Keratinocyte (primary cell): ENCODE data around the gene CXCL8.

Source experiments
- EZH2 ChIP-seq: IDR thresholded peaks from one replicate; pipeline ENCODE4 v1.6.1; 2012; ENCODE audit warnings: inconsistent platforms, mild to moderate bottlenecking, low read length, moderate library complexity
- TF ChIP-seq, protein P1 (sequence below), 3 experiments: IDR thresholded peaks in 1 of 3; conservative IDR thresholded peaks in 1 of 3; optimal IDR thresholded peaks in 1 of 3; 2 replicates in 2 of 3; 3 replicates in 1 of 3; pipeline versions ENCODE3 to v1.5.1; 2011; ENCODE audit warnings: low read length in 3 of 3, mild to moderate bottlenecking in 3 of 3, moderate library complexity in 2 of 3, control low read depth in 1 of 3, inconsistent platforms in 1 of 3; ENCODE audit not compliant: insufficient read depth in 2 of 3; ENCODE audit errors: extremely low read depth in 1 of 3

DNA sequence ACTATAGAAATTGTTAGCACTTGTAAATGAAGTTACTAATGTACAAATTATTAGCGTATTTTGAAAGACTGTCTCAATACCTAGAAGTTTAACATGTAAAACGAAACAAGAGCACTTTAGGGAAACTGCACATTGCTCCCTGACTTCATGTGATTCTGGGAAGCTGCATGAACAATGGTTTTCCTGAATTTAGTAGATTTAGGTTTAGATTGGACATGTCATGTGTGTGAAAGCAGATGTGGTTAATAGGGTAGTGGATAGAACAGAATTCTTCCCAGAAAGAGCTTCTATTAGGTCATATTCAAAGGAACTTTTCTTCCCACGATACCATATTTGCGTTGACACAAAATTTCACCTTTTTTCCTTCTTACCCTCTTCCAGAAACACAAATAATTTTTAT, 14.9 kb upstream of the CXCL8 start:
- TF ChIP-seq, protein P1, sequence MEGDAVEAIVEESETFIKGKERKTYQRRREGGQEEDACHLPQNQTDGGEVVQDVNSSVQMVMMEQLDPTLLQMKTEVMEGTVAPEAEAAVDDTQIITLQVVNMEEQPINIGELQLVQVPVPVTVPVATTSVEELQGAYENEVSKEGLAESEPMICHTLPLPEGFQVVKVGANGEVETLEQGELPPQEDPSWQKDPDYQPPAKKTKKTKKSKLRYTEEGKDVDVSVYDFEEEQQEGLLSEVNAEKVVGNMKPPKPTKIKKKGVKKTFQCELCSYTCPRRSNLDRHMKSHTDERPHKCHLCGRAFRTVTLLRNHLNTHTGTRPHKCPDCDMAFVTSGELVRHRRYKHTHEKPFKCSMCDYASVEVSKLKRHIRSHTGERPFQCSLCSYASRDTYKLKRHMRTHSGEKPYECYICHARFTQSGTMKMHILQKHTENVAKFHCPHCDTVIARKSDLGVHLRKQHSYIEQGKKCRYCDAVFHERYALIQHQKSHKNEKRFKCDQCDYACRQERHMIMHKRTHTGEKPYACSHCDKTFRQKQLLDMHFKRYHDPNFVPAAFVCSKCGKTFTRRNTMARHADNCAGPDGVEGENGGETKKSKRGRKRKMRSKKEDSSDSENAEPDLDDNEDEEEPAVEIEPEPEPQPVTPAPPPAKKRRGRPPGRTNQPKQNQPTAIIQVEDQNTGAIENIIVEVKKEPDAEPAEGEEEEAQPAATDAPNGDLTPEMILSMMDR (optimal IDR thresholded peaks at IDR 0.05 in 1 of 3, IDR thresholded peaks at IDR 0.05 in 1 of 3, conservative IDR thresholded peaks at IDR 0.05 in 1 of 3; ENCODE audit: extremely low read depth in 1 of 3, insufficient read depth in 2 of 3, low read length in 3 of 3): no peak
- no peak for TF ChIP-seq EZH2
